Immature natural killer cell (primary cell): ENCODE data around the gene FBXO28. TPM values are rescaled to one million over a fixed set of nuclear protein-coding genes. Genes with fewer than 3 reads are reported as not detected.

Experiments used
- DNase-seq, 3 donors: peaks; one replicate each; pipeline ENCODE4 v3.0.0; 2022; ENCODE audit warnings: mixed read lengths in 1 of 3
- H3K27ac Mint-ChIP-seq, 6 donors: one replicate each; pipeline ENCODE4 v1.8.0; 2020; ENCODE audit warnings: mixed read lengths in 6 of 6, mild to moderate bottlenecking in 5 of 6, inconsistent platforms in 4 of 6, moderate library complexity in 3 of 6
- H3K27me3 Mint-ChIP-seq, 3 donors: one replicate each; pipeline ENCODE4 v1.8.0; 2020 to 2021; ENCODE audit warnings: low read depth in 3 of 3, mild to moderate bottlenecking in 3 of 3, mixed read lengths in 3 of 3, moderate library complexity in 3 of 3, inconsistent platforms in 1 of 3
- H3K36me3 Mint-ChIP-seq, 3 donors: one replicate each; pipeline ENCODE4 v1.8.0; 2020; ENCODE audit warnings: mixed read lengths in 3 of 3, inconsistent platforms in 2 of 3, mild to moderate bottlenecking in 2 of 3
- H3K4me1 Mint-ChIP-seq, 2 donors: one replicate each; pipeline ENCODE4 v1.8.0; 2020; ENCODE audit warnings: inconsistent platforms in 2 of 2, mild to moderate bottlenecking in 2 of 2, mixed read lengths in 2 of 2, moderate library complexity in 1 of 2
- H3K4me3 Mint-ChIP-seq, 5 donors: one replicate each; pipeline ENCODE4 v1.8.0; 2020; ENCODE audit warnings: mild to moderate bottlenecking in 5 of 5, mixed read lengths in 5 of 5, inconsistent platforms in 3 of 5, moderate library complexity in 3 of 5
- H3K9me3 Mint-ChIP-seq, 6 donors: one replicate each; pipeline ENCODE4 v1.8.0; 2020; ENCODE audit warnings: mild to moderate bottlenecking in 6 of 6, mixed read lengths in 6 of 6, inconsistent platforms in 4 of 6, moderate library complexity in 3 of 6
- polyA plus RNA-seq, 3 donors: library from polyadenylated mRNA; unstranded; fragments of 300-500 nt; fragmentation: Illumina TruSeq; gene quantifications; one replicate each; pipeline ENCODE4 v1.2.3, GENCODE V29; 2021

FBXO28 gene
- polyA plus RNA-seq, 3 donors from 2014 or later, result 7.5 to 19.3 (median 8.9) TPM

- Mint-ChIP-seq H3K4me3 (no peak overlapping the region), H3K27ac (no peak overlapping the region), H3K4me1 (peaks cover 12 to 15% of the 10 kb centered on the region in 2 donors), H3K27me3 (peaks cover 8 to 18% (median 15%) of the 10 kb centered on the region in 3 donors), H3K36me3 (no peaks in the 10 kb centered on the region), H3K9me3 (no peaks in the 10 kb centered on the region)
- DNase-seq, result no peak
Observed at GRCh38 chr1:224109981-224110380, 3.9 kb upstream of the FBXO28 start.

- H3K4me1 Mint-ChIP-seq, result peaks cover 25 to 33% of the 10 kb centered on the region in 2 donors
- H3K9me3 Mint-ChIP-seq, result no peaks in the 10 kb centered on the region
- DNase-seq, result no peak
- H3K27me3 Mint-ChIP-seq, result peaks cover 8 to 17% (median 17%) of the 10 kb centered on the region in 3 donors
- H3K36me3 Mint-ChIP-seq, result no peaks in the 10 kb centered on the region
- H3K27ac Mint-ChIP-seq, result peak overlapping the region in 3 of 6 donors; percentile 83 to 95 (median 91)
- peak overlapping the region in 3 of 5 donors; percentile 89 to 96 (median 92) for H3K4me3 Mint-ChIP-seq
Observed at GRCh38 chr1:224113005-224113404, 906 bp upstream of the FBXO28 start.

- no peaks in the 10 kb centered on the region for H3K9me3 Mint-ChIP-seq
- H3K4me1 Mint-ChIP-seq, result peaks cover 25 to 33% of the 10 kb centered on the region in 2 donors
- H3K4me3 Mint-ChIP-seq, result peak overlapping the region; percentile 89 to 97 (median 93)
- no peaks in the 10 kb centered on the region for H3K36me3 Mint-ChIP-seq
- H3K27me3 Mint-ChIP-seq, result peaks cover 7 to 17% (median 14%) of the 10 kb centered on the region in 3 donors
- no peak for DNase-seq
- H3K27ac Mint-ChIP-seq, result peak overlapping the region; percentile 83 to 97 (median 94)
Observed at GRCh38 chr1:224113545-224113917, 380 bp upstream of the FBXO28 start.

- H3K4me3 Mint-ChIP-seq, result peak overlapping the region; percentile 89 to 97 (median 93)
- H3K27ac Mint-ChIP-seq, result peak overlapping the region; percentile 83 to 97 (median 93)
- DNase-seq, result peak in 1 of 3 donors; percentile 1
Observed at GRCh38 chr1:224114787-224115175, 870 bp downstream of the FBXO28 start.

GRCh38 chr1:224116131-224116530 is 2.2 kb downstream of the FBXO28 start:
- H3K4me3 Mint-ChIP-seq, result peak overlapping the region; percentile 49 to 79 (median 56)
- no peaks in the 10 kb centered on the region for H3K9me3 Mint-ChIP-seq
- H3K27me3 Mint-ChIP-seq, result peaks cover 5 to 17% (median 12%) of the 10 kb centered on the region in 3 donors
- peaks cover 33 to 47% of the 10 kb centered on the region in 2 donors for H3K4me1 Mint-ChIP-seq
- H3K36me3 Mint-ChIP-seq, result peaks cover 0 to 8% (median 4%) of the 10 kb centered on the region in 3 donors
- peak; percentile 40 to 51 (median 48) for DNase-seq
- H3K27ac Mint-ChIP-seq, result peak overlapping the region in 5 of 6 donors; percentile 54 to 87 (median 69)

More at GRCh38 chr1:224114787-224115175, 870 bp downstream of the FBXO28 start:
- peaks cover 0 to 4% (median 4%) of the 10 kb centered on the region in 3 donors for H3K36me3 Mint-ChIP-seq
- peaks cover 31 to 40% of the 10 kb centered on the region in 2 donors for H3K4me1 Mint-ChIP-seq
- H3K27me3 Mint-ChIP-seq, result peaks cover 7 to 17% (median 12%) of the 10 kb centered on the region in 3 donors
- no peaks in the 10 kb centered on the region for H3K9me3 Mint-ChIP-seq

- no peak overlapping the region for H3K4me3 Mint-ChIP-seq
- H3K9me3 Mint-ChIP-seq, result no peaks in the 10 kb centered on the region
- H3K27ac Mint-ChIP-seq, result no peak overlapping the region
- peaks cover 29 to 53% of the 10 kb centered on the region in 2 donors for H3K4me1 Mint-ChIP-seq
- H3K36me3 Mint-ChIP-seq, result peaks cover 0 to 8% (median 4%) of the 10 kb centered on the region in 3 donors
- peaks cover 0 to 11% (median 7%) of the 10 kb centered on the region in 3 donors for H3K27me3 Mint-ChIP-seq
- no peak for DNase-seq
Observed at GRCh38 chr1:224118688-224119087, 4.8 kb downstream of the FBXO28 start.

- DNase-seq, result no peak
- H3K9me3 Mint-ChIP-seq, result no peaks in the 10 kb centered on the region
- H3K4me3 Mint-ChIP-seq, result no peak overlapping the region
- H3K27me3 Mint-ChIP-seq, result no peaks in the 10 kb centered on the region
- no peak overlapping the region for H3K27ac Mint-ChIP-seq
- H3K4me1 Mint-ChIP-seq, result peaks cover 11 to 49% of the 10 kb centered on the region in 2 donors
- peaks cover 0 to 8% (median 4%) of the 10 kb centered on the region in 3 donors for H3K36me3 Mint-ChIP-seq
Observed at GRCh38 chr1:224123136-224123535, 9.2 kb downstream of the FBXO28 start.

- peaks cover 0 to 8% (median 4%) of the 10 kb centered on the region in 3 donors for H3K36me3 Mint-ChIP-seq
- peaks cover 11 to 48% of the 10 kb centered on the region in 2 donors for H3K4me1 Mint-ChIP-seq
- no peaks in the 10 kb centered on the region for H3K9me3 Mint-ChIP-seq
- H3K27ac Mint-ChIP-seq, result no peak overlapping the region
- H3K27me3 Mint-ChIP-seq, result no peaks in the 10 kb centered on the region
- no peak overlapping the region for H3K4me3 Mint-ChIP-seq
- no peak for DNase-seq
Observed at GRCh38 chr1:224124220-224124619, 10.3 kb downstream of the FBXO28 start.

GRCh38 chr1:224127925-224128819 is 14.3 kb downstream of the FBXO28 start:
- Mint-ChIP-seq H3K9me3 (no peaks in the 10 kb centered on the region), H3K4me1 (peaks cover 3 to 24% of the 10 kb centered on the region in 2 donors), H3K27ac (peak overlapping the region in 1 of 6 donors; percentile 28)

GRCh38 chr1:224131253-224131652 is 17.3 kb downstream of the FBXO28 start:
- peaks cover 0 to 2% (median 0%) of the 10 kb centered on the region in 3 donors for H3K27me3 Mint-ChIP-seq
- no peaks in the 10 kb centered on the region for H3K9me3 Mint-ChIP-seq
- no peak for DNase-seq
- peaks cover 15 to 41% (median 20%) of the 10 kb centered on the region in 3 donors for H3K36me3 Mint-ChIP-seq
- no peak overlapping the region for H3K4me3 Mint-ChIP-seq
- H3K4me1 Mint-ChIP-seq, result peaks cover 0 to 9% of the 10 kb centered on the region in 2 donors
- no peak overlapping the region for H3K27ac Mint-ChIP-seq

More at GRCh38 chr1:224127925-224128819, 14.3 kb downstream of the FBXO28 start:
- no peak for DNase-seq
- Mint-ChIP-seq H3K4me3 (no peak overlapping the region), H3K36me3 (peaks cover 15 to 28% (median 20%) of the 10 kb centered on the region in 3 donors), H3K27me3 (peaks cover 0 to 2% (median 0%) of the 10 kb centered on the region in 3 donors)

GRCh38 chr1:224132901-224133300 is 19.0 kb downstream of the FBXO28 start:
- no peaks in the 10 kb centered on the region for H3K9me3 Mint-ChIP-seq
- H3K4me1 Mint-ChIP-seq, result no peaks in the 10 kb centered on the region
- DNase-seq, result no peak
- H3K27ac Mint-ChIP-seq, result no peak overlapping the region
- H3K27me3 Mint-ChIP-seq, result peaks cover 0 to 2% (median 0%) of the 10 kb centered on the region in 3 donors
- H3K4me3 Mint-ChIP-seq, result no peak overlapping the region
- peaks cover 15 to 41% (median 20%) of the 10 kb centered on the region in 3 donors for H3K36me3 Mint-ChIP-seq

- Mint-ChIP-seq H3K9me3 (no peaks in the 10 kb centered on the region), H3K4me1 (no peaks in the 10 kb centered on the region), H3K27ac (no peak overlapping the region), H3K27me3 (peaks cover 0 to 2% (median 0%) of the 10 kb centered on the region in 3 donors), H3K4me3 (no peak overlapping the region), H3K36me3 (peaks cover 15 to 41% (median 20%) of the 10 kb centered on the region in 3 donors)
- DNase-seq, result no peak
Observed at GRCh38 chr1:224133741-224134299, 19.9 kb downstream of the FBXO28 start.

- no peak overlapping the region for H3K4me3 Mint-ChIP-seq
- H3K4me1 Mint-ChIP-seq, result no peaks in the 10 kb centered on the region
- peaks cover 0 to 25% (median 0%) of the 10 kb centered on the region in 3 donors for H3K36me3 Mint-ChIP-seq
- DNase-seq, result no peak
- H3K9me3 Mint-ChIP-seq, result no peaks in the 10 kb centered on the region
- H3K27me3 Mint-ChIP-seq, result peaks cover 0 to 1% (median 0%) of the 10 kb centered on the region in 3 donors
- peak overlapping the region in 1 of 6 donors; percentile 20 for H3K27ac Mint-ChIP-seq
Observed at GRCh38 chr1:224137518-224137917, 23.6 kb downstream of the FBXO28 start.

GRCh38 chr1:224138198-224138597 is 24.3 kb downstream of the FBXO28 start:
- no peak overlapping the region for H3K4me3 Mint-ChIP-seq
- H3K36me3 Mint-ChIP-seq, result peaks cover 0 to 20% (median 0%) of the 10 kb centered on the region in 3 donors
- H3K9me3 Mint-ChIP-seq, result no peaks in the 10 kb centered on the region
- no peaks in the 10 kb centered on the region for H3K4me1 Mint-ChIP-seq
- H3K27ac Mint-ChIP-seq, result no peak overlapping the region
- DNase-seq, result no peak
- H3K27me3 Mint-ChIP-seq, result peaks cover 0 to 1% (median 0%) of the 10 kb centered on the region in 3 donors
